COR-L47 (cell line): ENCODE data around the gene SIVA1.
A peak's percentile ranks its signal among the peaks of the same experiment; 100 is the strongest.

Source experiments
- DNase-seq: peaks from one replicate; lab custom pipeline; 2025; lab: John Stamatoyannopoulos, UW

Gene SIVA1

DNA sequence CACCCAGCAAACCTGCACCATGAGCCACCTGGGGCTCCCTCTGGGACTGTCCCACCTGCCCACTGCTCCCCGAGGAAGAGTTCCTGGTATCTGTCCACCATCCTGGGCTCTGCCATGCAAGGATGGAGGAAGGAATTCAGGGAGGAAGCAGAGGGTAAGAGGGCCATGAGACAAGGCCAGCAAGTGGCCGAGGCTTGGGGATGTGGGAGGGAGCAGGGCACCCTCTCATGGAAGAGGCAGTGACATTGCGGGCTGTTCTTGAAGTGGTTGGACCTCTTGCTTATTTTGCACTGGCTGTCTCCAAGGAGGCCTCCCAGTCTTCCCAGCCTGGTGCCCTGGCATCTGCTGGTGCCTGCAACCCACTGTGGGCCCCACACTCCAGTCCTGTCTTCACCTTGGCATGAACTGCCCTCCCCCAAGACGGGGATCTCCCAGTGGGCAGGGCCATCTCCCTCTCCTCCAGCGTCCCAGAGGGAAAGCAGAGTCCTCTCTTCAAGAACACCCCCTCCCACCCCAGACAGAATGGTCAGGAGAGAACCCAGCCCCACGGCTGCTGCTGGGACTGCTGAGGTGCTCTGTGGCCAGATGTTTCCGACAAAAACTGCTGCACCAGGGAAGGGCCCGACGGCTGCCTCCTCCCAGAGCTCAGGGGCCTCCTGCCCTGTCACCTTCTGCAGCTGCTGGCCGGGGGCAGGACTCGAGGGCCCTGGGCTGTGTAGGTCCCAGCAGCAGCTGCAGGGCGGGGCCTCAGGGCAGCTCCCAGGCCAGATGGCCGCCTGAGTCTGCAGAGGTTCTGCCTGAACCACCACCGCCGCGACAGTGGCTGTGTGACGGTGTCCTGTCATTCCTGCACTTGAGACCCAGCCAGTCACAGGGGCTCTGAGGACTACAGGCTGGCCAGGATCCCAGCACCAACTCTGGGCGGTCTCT lies 44.4 kb downstream of the SIVA1 start:
- no peak for DNase-seq

DNA sequence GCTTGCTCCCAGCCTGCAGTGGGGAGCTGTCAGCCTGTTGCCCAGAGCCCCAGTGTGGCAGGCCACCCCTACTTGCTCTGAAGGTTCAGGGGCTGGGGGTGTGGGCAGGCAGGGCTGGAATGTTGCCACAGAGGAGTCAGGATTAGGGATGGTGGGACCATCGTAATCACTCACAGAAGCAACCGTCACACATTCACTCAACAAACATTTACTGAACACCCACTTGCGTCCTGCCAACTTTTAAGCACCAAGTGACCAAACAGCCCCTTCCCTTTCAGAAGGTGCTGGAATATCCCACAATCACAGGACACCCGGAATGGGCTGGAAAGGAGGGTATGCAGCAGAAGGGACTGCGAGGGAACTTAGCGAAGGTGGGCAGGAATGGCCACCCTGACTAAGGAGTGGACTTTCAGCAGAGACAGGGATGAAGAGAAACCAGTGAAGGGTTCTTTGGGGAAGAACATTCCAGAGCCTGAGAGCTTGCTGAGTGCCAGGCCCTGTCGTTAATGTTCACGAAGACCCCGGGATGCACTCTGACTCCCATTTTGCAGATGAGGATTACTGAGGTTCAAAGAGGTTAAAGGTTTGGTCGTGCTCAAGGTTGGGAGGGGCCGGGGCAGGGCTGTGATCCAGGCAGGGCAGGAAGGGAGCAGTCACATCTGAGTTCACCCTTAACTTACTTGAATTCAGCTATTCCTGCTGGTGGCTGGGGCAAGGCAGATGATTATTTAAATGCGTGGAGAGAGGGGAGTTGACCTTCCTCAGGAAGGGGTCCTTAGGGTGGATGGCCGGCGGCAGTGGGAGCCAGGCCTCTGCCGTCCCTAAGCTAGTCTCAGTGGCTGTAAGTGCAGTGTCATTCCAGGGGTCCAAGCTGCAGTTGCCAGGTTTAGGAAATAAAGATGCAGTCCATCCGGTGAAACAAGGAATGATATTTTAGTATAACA lies 45.6 kb downstream of the SIVA1 start:
- DNase-seq, result no peak

DNA sequence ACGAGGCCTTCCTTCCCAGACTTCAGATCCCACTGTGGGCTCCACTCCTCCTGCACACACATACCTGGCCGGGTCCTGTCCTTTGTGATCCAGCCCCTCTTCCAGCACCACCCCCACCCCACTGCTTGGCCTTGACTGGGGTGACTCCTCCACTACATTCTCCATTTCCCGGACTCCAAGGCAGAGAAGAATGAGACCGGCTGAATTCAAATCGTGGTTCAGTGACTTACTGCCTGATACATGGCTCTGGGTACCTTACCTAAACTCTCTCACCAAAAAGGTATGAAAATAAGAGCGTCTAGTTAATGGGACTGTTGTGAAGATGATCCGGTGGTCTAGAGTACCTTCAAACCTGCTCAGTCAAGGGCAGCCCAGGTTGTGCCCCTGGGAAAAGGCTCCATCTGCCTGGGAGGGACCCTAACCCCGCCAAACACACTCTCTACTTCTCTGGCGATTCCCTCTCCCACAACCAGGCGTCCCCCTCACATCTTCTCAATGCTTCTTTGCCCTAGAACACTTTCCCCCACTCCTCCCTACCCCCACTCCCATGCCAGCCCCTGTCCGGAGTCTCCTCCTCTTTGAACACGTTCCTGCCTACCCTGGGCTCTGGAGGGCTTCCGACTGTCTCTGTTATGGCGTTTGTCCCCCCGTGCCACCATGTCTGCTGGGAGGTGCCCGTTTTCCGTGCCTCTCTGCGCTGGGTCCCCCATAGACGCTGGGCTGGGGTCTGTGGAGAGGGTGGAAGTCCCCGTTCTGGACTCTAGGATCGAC lies 46.5 kb downstream of the SIVA1 start:
- DNase-seq, result no peak

DNA sequence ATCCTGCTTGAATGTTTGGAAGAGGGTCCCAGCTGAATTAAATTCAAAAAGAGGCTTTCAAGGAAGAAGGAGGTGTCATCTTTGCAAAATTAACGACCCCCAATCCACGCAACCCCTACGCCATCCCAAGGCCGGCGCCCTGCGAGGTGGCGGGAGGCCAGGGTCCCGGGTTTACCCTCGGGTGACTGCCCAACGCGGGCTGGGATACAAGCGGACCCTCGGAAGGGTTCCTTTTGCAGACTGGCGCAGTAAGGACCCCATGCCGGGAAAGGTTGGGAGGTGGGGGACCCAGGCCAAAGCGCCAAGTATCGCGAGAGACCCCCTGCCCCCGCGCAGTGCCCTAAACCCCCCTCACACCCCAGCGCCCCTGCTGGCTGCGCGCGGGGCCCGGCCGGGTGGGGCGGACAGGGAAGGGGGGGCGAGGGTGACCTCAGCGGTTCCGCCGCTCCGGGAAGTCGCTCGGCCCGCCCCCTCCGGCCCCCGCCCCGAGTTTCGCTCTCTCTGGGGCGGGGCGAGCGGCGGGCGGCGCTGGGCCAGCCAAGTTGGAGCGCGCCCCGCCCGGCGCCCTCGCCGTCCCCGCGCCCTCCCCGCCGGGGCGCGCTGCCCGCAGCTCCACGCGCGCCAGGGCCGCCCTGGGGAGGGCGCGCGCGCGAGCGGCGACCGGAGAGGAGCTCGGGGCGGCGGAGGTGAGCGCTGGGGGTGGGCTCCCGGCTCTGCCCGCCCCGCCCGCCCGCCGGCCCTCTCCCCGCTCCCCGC lies 47.2 kb downstream of the SIVA1 start:
- peak; percentile 82 for DNase-seq

DNA sequence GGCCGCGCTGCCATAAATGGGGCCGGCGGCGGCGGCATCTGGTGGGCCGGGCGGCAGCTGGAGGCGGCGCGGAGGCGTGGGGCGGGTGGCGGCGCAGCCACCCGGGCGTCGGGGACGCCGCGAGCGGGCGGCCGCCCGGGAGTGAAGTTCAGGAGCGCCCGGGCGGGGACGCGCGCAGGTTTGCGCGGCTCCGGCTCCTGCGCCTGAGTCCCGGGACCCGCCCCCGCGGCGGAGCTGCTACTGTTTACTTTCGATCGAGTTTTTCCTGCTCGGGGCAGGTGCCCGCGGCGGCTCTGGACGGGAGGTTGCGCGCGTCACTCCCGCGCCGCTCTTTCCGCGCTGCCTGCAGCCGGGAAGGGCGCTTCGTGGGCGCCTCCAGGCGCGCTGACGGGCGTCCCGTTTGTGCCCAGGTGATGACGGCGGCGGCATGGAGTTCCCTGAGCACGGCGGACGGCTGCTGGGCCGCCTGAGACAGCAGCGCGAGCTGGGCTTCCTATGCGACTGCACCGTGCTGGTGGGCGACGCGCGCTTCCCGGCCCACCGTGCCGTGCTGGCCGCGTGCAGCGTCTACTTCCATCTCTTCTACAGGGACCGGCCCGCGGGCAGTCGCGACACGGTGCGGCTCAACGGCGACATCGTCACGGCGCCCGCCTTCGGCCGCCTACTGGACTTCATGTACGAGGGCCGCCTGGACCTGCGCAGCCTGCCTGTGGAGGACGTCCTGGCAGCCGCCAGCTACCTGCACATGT lies 48.0 kb downstream of the SIVA1 start, which contains the start of gene ZBTB42:
Gene ZBTB42, plus strand, starts transcription at position 331 of the 749 bp plus-strand sequence. Its CDS starts 97 bp downstream, at position 428.
- peak; percentile 83 for DNase-seq

DNA sequence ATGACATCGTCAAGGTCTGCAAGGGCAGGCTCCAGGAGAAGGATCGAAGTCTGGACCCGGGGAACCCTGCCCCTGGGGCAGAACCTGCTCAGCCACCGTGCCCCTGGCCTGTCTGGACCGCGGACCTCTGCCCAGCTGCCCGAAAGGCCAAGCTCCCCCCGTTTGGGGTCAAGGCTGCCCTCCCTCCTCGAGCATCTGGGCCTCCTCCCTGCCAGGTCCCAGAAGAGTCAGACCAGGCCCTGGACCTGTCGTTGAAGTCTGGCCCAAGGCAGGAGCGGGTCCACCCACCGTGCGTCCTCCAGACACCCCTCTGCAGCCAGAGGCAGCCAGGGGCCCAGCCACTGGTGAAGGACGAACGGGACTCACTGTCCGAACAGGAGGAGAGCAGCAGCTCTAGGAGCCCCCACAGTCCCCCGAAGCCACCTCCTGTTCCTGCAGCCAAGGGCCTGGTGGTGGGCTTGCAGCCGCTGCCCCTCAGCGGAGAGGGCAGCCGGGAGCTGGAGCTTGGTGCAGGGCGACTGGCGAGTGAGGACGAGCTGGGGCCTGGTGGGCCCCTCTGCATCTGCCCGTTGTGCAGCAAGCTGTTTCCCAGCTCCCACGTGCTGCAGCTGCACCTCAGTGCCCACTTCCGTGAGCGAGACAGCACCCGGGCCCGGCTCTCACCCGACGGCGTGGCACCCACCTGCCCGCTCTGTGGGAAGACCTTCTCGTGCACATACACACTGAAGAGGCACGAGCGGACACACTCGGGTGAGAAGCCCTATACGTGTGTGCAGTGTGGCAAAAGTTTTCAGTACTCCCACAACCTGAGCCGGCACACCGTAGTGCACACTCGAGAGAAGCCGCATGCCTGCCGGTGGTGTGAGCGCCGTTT lies 48.8 kb downstream of the SIVA1 start:
- no peak for DNase-seq

DNA sequence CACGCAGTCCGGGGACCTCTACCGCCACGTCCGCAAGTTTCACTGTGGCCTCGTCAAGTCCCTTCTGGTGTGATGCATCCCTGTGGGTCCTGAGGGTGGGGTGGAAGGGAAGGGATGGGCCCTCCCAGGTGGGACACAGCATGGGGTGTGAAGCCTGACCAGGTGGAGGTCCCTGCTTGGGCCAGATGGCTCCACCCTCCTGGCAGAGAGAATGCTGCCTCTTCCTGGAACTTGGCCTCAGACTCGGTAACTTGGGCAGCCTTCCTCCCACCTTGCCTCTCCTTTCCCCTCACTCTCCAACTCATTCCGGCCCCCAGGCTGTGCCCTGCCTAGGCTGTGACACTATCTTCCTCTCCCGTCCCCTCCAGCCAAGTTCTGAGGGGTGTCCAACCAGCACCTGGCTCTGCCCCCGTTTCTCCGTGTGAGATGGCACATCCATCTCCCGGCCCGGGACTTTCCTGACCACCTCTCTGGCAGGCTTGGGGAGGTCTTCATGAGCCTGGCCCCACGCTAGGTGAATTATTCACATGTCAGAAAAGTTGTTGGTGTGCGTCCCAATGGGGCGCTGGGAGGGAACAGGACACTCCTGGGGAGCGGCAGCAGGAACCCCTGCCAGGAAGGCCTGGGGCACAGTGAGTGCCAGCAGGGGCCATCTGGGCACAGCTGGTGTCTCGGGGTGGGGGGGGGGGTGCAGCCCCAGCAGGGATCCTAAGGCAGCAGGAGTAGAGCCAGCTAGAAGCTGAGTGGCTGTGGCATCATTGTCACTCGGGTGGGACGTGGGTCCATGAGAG lies 49.6 kb downstream of the SIVA1 start:
- no peak for DNase-seq

DNA sequence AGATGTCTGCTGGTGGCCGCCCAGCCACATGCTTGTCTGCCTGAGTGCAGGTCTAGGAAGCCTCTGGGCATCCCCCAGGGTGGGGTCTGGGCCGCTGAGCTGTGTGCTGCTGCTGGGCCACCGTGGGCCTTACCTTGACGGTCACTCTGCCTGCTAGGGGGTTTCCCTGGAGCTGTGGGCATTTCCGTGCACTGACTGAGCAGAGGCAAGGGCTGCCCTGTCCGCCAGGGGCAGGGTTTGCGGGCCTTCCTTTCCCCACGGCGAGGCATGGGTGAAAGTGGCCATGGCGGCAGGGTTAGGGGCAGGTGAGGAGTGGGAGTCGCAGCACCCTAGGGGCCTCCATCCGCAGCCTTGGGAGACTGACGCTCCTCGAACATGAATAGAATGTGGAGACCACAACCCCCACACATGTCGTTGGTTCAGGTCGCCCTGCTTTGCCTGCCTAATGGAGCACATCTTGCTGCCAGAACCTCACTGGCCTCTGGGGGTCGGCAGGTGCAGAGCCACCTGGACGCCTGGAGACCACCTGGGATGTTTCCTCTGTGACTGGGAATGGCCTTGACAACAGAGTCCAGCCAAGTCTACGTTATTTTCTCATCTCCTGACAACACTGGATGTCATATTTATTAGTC lies 50.4 kb downstream of the SIVA1 start:
- no peak for DNase-seq

DNA sequence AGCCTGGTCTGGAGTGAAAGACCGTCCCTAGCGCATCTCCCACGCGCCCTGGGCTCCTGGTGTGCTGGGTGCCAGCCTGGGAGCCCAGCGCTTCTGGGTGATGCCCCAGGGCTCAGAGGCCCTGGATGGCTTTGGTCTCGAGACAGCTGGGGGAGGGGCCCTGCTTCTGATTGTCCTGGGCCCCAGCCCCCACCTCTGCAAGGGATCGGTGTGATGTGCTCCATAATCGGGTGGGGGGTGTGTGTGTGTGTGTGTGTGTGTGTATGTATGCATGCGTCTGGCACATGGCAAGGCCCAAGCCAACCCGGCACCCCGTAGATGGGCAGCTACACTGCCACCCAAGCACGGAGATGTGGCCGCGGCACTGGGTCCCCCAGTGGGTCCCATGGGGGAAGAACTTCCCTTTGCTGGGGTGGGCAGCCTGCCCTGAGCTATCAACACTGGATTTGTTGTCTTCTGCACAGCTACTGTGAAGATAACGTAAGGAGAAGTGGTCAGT lies 51.0 kb downstream of the SIVA1 start:
- no peak for DNase-seq

DNA sequence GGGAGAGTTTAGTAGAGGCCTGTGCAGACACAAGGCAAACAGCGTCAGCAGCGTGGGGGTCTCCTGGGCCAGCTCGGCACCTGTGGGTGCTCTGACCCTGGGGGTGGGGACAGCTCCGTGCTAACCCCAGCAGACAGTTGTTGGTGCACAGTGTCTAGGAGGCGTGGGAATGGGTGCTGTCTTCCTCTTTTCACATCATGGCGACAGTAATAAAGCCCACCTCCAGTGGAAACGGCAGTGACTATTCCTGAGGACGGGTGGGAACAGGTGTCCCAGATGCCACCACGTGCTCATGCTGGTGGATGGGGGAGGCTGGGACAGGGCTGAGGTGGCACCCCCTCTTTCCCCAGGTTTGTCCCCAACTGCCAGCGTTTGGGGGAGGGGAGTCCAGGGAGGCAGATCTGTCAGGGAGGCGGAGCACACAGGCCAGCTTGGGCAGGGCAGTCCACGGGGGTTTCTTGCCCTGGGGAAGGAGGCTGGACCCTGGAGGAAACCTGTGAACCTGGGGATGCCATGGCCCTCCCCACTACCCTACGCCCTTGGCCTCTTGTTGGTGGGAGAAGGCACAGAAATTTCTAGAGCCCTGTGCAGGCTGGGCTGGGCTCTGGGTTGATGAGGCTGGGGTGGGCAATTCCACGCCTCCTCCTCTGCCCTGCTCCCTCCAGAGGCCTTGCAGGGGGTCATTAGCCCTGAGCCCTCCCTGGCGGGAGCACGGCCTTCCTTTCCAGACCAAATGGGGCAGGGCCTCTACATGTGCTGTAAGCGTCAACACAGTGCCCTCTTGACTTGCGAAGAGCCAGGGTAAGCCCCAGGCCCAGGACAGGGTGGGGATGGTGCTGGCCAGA lies 51.8 kb downstream of the SIVA1 start:
- no peak for DNase-seq

DNA sequence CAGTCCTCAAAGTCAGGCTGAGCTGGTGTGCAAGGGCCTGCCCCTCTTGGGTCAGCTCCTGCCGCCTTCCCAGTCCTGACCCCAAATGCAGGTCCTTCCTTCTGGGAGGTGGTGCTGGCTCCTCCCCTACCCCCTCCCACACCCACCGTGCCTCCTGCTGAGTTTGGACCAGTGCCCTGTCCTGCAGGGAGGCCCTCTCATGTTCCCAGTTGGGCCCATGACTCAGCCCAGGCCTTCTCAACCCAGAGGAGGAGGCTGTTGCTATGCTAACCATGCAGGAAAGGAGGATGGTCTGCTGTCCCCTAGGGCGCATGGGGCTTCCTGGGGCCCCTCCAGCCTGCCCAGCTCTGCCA lies 52.4 kb downstream of the SIVA1 start:
- no peak for DNase-seq

DNA sequence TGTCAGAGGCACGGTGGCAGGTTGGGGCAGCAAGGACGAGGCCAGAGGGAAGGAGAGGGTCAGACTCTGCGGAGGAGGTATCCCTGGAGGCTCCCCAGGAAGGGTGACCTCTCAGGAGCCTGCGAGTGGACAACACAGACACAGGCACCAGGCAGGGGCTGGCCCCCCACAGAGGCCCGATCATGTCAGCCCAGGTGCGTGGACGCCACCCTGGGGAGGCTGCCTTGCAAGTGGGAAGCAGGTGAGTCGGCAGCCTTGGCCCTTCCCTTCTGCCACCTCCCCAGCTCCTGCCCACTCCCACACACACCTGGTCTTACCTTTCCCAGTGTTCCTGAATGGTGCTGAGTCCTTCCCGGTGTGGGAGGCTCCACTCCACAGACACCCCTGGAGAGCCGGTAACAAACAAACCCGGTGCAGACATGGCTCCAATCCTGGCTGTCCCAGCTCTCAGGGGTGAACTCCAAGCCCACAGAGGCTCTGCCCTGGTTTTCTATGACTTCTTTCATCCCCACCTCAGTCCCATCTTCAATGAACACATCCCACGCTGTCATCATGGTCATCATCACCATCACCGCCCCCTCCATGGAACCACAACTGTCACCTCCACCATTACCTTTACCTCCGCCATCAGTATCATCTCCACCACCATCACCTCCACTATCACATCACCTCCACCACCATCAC lies 53.1 kb downstream of the SIVA1 start:
- DNase-seq, result no peak

DNA sequence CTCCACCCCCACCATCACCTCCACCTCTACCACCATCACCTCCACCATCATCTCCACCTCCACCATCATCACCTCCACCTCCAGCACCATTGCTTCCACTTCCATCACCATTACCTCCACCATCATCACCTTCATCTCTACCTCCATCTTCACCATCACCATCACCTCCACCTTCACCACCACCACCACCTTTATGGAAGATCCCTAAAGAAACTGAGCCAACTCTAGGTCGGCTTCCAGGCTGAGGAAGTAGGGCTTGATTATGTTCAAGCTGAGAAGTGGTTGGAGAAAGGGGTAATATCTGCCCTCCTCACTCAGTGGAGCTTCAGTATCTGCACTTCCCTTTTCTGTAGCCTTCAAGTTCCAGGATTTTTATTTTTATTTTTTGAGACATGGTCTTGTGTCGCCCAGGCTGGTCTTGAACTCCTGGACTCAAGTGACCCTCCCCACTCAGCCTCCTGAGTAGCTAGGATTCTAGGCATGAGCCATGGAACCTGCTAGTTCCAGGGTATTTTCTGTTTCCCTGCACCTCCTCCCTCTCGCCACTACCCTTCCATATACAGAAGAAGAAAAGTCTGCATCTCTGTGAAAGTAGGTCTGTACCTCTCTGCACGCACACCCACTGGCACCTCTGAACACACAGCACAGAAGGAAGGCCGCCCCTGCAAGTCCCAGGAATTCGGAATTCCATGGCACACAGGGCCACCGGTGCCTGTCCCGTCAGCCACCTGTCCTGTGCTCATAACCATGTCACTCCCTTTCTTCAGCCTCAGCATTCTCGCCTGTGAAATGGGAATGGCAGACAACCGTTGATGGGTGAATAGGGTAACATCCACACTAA lies 53.9 kb downstream of the SIVA1 start:
- DNase-seq, result no peak

DNA sequence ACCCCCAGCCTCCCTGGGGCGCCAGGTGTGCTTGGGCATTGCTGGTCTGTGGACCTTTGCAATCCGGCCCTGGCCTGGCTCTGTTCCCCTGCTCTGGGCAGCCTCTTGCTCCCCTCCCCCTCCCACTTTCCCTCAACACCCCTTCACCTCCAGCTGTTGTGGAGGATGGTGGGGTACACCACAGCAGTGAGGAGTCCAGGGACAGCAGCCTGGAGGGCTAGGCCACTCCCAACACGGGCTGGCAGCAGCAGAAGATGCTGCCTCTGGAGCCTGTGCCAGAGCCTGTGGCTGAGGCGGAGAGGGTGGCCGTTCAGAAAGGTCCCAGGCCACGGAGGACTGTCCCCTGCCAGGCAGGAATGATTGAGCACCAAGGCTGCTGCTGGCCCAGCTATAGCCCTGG lies 55.5 kb downstream of the SIVA1 start:
- DNase-seq, result no peak
